Spleen (tissue), 7 donors: ENCODE measurements around the gene DLX6.

Experiments used
- CTCF ChIP-seq, 11 experiments: fragments of 200-600 bp in 7 of 11; fragments of 450-650 bp in 4 of 11; sonication (generic) in 4 of 11; IDR thresholded peaks in 8 of 11; conservative IDR thresholded peaks in 3 of 11; 1 replicate in 7 of 11; 2 replicates in 4 of 11; pipeline versions ENCODE4 v1.4.0 to v1.8.0; 2016 to 2021; ENCODE audit warnings: antibody characterized with exemption in 11 of 11, inconsistent platforms in 4 of 11, mild to moderate bottlenecking in 1 of 11
- POLR2A ChIP-seq, 3 donors: fragments of 450-650 bp; IDR thresholded peaks; one replicate each; pipeline ENCODE4 v1.5.1; 2017; ENCODE audit warnings: antibody characterized with exemption in 3 of 3, mild to moderate bottlenecking in 1 of 3
- POLR2AphosphoS5 ChIP-seq, 3 donors: sonication (generic); formaldehyde crosslinking; IDR thresholded peaks; one replicate each; pipeline ENCODE4 v1.5.1; 2017; ENCODE audit warnings: antibody characterized with exemption in 3 of 3
- donor health status: DM: no; HTN: no; CAD: no; lungs with moderate emphysema.
- donor health status: DM: no; HTN: no; CAD: no.
- donor health status: DM: no; HTN: no; CAD: no.

DNA sequence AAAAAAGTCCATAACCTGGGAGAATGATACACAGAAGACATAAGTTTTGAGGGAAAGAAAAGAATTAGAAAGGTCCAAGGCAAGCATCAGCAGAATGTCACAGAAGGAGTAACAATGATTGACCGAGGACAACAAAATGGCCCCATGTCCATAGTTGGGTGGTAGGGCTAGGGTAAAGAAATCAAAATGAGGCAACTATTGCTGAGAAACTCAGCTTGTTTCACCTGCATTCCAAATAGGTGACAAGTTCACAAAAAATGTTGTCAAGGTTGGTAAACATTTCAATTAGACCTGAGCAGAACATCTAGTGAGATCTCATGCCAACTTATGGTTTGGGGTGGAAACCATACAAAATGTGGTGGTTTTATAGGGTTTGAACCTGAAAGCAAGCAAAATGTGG is 22.8 kb upstream of the DLX6 start:
- TF ChIP-seq CTCF (IDR thresholded peaks at IDR 0.05 in 8 of 11, conservative IDR thresholded peaks at IDR 0.05 in 3 of 11) (no peak), POLR2A (IDR thresholded peaks at IDR 0.05) (no peak), POLR2AphosphoS5 (IDR thresholded peaks at IDR 0.05) (no peak)
